SK-N-SH treated with all-trans-retinoic acid at 6 μM for 48 hours (cell line): ENCODE results near the gene DYNC1H1.

Source experiments
- ATAC-seq: fragments of 200-7000 bp; cut with Tn5 transposase; 3 replicates; pipeline ENCODE4 v1.9.1; 2020; ENCODE audit warnings: mild to moderate bottlenecking, moderate library complexity
- ARNTL ChIP-seq: fragments of 450-650 bp; formaldehyde crosslinking; IDR thresholded peaks from 2 replicates; pipeline ENCODE4 v1.5.0; 2020; ENCODE audit warnings: low read depth, mild to moderate bottlenecking, moderate library complexity, borderline replicate concordance
- BACH2 ChIP-seq: fragments of 250-450 bp; sonication (Bioruptor Pico); IDR thresholded peaks from 2 replicates; pipeline ENCODE4 v1.9.0; 2021; ENCODE audit warnings: mild to moderate bottlenecking, borderline replicate concordance
- CREB5 ChIP-seq: fragments of 250-450 bp; sonication (Bioruptor Pico); IDR thresholded peaks from 2 replicates; pipeline ENCODE4 v1.5.1; 2020; ENCODE audit warnings: low read depth, mild to moderate bottlenecking, moderate library complexity
- CSDC2 ChIP-seq: fragments of 250-450 bp; sonication (Bioruptor Pico); IDR thresholded peaks from 2 replicates; pipeline ENCODE4 v1.5.0; 2020; ENCODE audit warnings: mild to moderate bottlenecking, moderate library complexity
- CSRNP3 ChIP-seq: fragments of 250-450 bp; sonication (Bioruptor Pico); IDR thresholded peaks from 2 replicates; pipeline ENCODE4 v1.5.1; 2021; ENCODE audit warnings: mild to moderate bottlenecking, moderate library complexity
- ESRRG ChIP-seq: fragments of 250-450 bp; sonication (Bioruptor Pico); IDR thresholded peaks from 2 replicates; pipeline ENCODE4 v1.6.1; 2021; ENCODE audit warnings: mild to moderate bottlenecking
- GLIS3 ChIP-seq: fragments of 250-450 bp; sonication (Bioruptor Pico); IDR thresholded peaks from 2 replicates; pipeline ENCODE4 v1.5.0; 2020; ENCODE audit warnings: mild to moderate bottlenecking, moderate library complexity
- ISL1 ChIP-seq: fragments of 250-450 bp; sonication (Bioruptor Pico); IDR thresholded peaks from 2 replicates; pipeline ENCODE4 v2.1.2; 2022; ENCODE audit warnings: mild to moderate bottlenecking, moderate library complexity
- OSR1 ChIP-seq: fragments of 250-450 bp; sonication (Bioruptor Pico); IDR thresholded peaks from 2 replicates; pipeline ENCODE4 v1.8.0; 2022; ENCODE audit warnings: moderate library complexity, mild to moderate bottlenecking, inconsistent platforms
- PATZ1 ChIP-seq: fragments of 250-450 bp; sonication (Bioruptor Pico); IDR thresholded peaks from 2 replicates; pipeline ENCODE4 v1.8.0; 2020; ENCODE audit warnings: mild to moderate bottlenecking, moderate library complexity, borderline replicate concordance
- POU6F1 ChIP-seq: fragments of 250-450 bp; sonication (Bioruptor Pico); IDR thresholded peaks from 2 replicates; pipeline ENCODE4 v1.8.0; 2021; ENCODE audit warnings: low read depth, mild to moderate bottlenecking, moderate library complexity, borderline replicate concordance
- PPARA ChIP-seq: fragments of 250-450 bp; sonication (Bioruptor Pico); IDR thresholded peaks from 2 replicates; pipeline ENCODE4 v1.5.0; 2020; ENCODE audit warnings: mild to moderate bottlenecking, borderline replicate concordance
- RARB ChIP-seq: fragments of 250-450 bp; sonication (Bioruptor Pico); IDR thresholded peaks from 2 replicates; pipeline ENCODE4 v1.8.0; 2021; ENCODE audit warnings: mild to moderate bottlenecking, moderate library complexity
- SNAI2 ChIP-seq: fragments of 250-450 bp; sonication (Bioruptor Pico); IDR thresholded peaks from 2 replicates; pipeline ENCODE4 v1.5.0; 2020; ENCODE audit warnings: mild to moderate bottlenecking, moderate library complexity
- TCF4 ChIP-seq: fragments of 250-450 bp; sonication (Bioruptor Pico); IDR thresholded peaks from 2 replicates; pipeline ENCODE4 v1.8.0; 2021; ENCODE audit warnings: mild to moderate bottlenecking, moderate library complexity, borderline replicate concordance
- TSHZ2 ChIP-seq: fragments of 250-450 bp; sonication (Bioruptor Pico); IDR thresholded peaks from 2 replicates; pipeline ENCODE4 v1.5.0; 2020; ENCODE audit warnings: mild to moderate bottlenecking, moderate library complexity
- ZC3H10 ChIP-seq: fragments of 250-450 bp; sonication (Bioruptor Pico); IDR thresholded peaks from 2 replicates; pipeline ENCODE4 v1.5.1; 2021; ENCODE audit warnings: mild to moderate bottlenecking, moderate library complexity
- ZFP3 ChIP-seq: fragments of 250-450 bp; sonication (Bioruptor Pico); IDR thresholded peaks from 2 replicates; pipeline ENCODE4 v1.5.0; 2020; ENCODE audit warnings: mild to moderate bottlenecking, moderate library complexity
- ZFP30 ChIP-seq: fragments of 450-650 bp; formaldehyde crosslinking; IDR thresholded peaks from 2 replicates; pipeline ENCODE4 v1.5.0; 2022; ENCODE audit warnings: mild to moderate bottlenecking, moderate library complexity
- ZNF565 ChIP-seq: fragments of 450-650 bp; formaldehyde crosslinking; conservative IDR thresholded peaks from 2 replicates; pipeline ENCODE4 v1.5.0; 2020; ENCODE audit warnings: low read depth, mild to moderate bottlenecking, moderate library complexity
- ZNF8 ChIP-seq: fragments of 450-650 bp; formaldehyde crosslinking; IDR thresholded peaks from 2 replicates; pipeline ENCODE4 v1.5.0; 2020; ENCODE audit warnings: mild to moderate bottlenecking, moderate library complexity

The DYNC1H1 gene

GRCh38 chr14:102096569-102097188 is 132.3 kb downstream of the DYNC1H1 start:
- TF ChIP-seq BACH2 (CRISPR knock-in tag) (no peak), ISL1 (CRISPR knock-in tag) (no peak), RARB (no peak), ZC3H10 (CRISPR knock-in tag) (no peak), TCF4 (CRISPR knock-in tag) (no peak), ESRRG (CRISPR knock-in tag) (no peak), CSRNP3 (CRISPR knock-in tag) (no peak), GLIS3 (CRISPR knock-in tag) (no peak), PATZ1 (CRISPR knock-in tag) (no peak), SNAI2 (CRISPR knock-in tag) (no peak), TSHZ2 (no peak), ZNF8 (CRISPR knock-in tag) (no peak), OSR1 (CRISPR knock-in tag) (no peak), PPARA (no peak), CSDC2 (CRISPR knock-in tag) (no peak), ZFP30 (CRISPR knock-in tag) (no peak), POU6F1 (CRISPR knock-in tag) (no peak)
- ATAC-seq = peak; percentile 96

- TF ChIP-seq ZNF565 (no peak), CSRNP3 (CRISPR knock-in tag) (no peak), ARNTL (CRISPR knock-in tag) (no peak), CREB5 (no peak), ZFP3 (CRISPR knock-in tag) (no peak), GLIS3 (CRISPR knock-in tag) (no peak), CSDC2 (CRISPR knock-in tag) (no peak), ISL1 (CRISPR knock-in tag) (no peak)
- no peak for ATAC-seq
Observed at GRCh38 chr14:102097441-102098135, 133.2 kb downstream of the DYNC1H1 start.
